Measurements from ENCODE around the gene SLC22A16. TPM values are rescaled to one million over a fixed set of nuclear protein-coding genes. Genes with fewer than 3 reads are reported as not detected.

SLC22A16 gene
- total RNA-seq, 1 donor from 2014 or later, result not detected

DNA sequence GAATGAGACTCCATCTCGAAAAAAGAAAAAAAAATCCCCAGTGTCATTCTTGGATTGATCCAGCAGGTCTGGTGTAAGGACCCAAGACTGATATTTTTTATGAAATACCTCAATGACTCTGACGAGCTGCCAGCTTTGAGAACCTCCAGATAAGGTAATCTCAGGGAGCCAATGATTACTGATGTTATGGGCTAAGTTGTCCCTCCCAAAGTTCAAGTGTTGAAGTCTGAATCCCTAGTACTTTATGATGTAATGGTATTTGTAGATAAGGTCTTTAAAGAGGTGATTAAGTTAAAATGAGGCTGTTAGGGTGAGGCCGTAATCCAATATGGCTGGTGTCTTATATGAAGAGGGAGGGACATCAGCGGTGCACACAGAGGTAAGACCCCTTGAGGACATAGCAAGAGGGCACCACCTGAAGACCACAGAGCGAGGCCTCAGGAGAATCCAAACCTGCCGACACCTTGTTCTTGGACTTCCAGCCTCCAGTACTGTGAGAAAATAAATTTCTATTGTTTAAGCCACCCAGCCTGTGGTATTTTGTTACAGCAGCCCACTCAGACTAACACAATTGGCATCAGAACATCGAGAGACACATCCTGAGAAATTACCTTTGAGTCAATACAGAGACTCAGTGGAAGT is 41.3 kb downstream of the SLC22A16 start:
- H3K4me3 ChIP-seq (ENCODE audit: low read depth, low read length), result no peak overlapping the region
- peaks cover 2% of the 10 kb centered on the region for H3K27me3 ChIP-seq (ENCODE audit: control insufficient read depth, insufficient read depth, low read length)
- no peak for FAIRE-seq
- TF ChIP-seq, protein P1, sequence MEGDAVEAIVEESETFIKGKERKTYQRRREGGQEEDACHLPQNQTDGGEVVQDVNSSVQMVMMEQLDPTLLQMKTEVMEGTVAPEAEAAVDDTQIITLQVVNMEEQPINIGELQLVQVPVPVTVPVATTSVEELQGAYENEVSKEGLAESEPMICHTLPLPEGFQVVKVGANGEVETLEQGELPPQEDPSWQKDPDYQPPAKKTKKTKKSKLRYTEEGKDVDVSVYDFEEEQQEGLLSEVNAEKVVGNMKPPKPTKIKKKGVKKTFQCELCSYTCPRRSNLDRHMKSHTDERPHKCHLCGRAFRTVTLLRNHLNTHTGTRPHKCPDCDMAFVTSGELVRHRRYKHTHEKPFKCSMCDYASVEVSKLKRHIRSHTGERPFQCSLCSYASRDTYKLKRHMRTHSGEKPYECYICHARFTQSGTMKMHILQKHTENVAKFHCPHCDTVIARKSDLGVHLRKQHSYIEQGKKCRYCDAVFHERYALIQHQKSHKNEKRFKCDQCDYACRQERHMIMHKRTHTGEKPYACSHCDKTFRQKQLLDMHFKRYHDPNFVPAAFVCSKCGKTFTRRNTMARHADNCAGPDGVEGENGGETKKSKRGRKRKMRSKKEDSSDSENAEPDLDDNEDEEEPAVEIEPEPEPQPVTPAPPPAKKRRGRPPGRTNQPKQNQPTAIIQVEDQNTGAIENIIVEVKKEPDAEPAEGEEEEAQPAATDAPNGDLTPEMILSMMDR (IDR thresholded peaks at IDR 0.05; ENCODE audit: insufficient read depth, low read length, severe bottlenecking), result no peak
- no peaks in the 10 kb centered on the region for H3K36me3 ChIP-seq (ENCODE audit: control insufficient read depth, insufficient read depth, low read length)
- no peak for DNase-seq (ENCODE audit: low read depth)

DNA sequence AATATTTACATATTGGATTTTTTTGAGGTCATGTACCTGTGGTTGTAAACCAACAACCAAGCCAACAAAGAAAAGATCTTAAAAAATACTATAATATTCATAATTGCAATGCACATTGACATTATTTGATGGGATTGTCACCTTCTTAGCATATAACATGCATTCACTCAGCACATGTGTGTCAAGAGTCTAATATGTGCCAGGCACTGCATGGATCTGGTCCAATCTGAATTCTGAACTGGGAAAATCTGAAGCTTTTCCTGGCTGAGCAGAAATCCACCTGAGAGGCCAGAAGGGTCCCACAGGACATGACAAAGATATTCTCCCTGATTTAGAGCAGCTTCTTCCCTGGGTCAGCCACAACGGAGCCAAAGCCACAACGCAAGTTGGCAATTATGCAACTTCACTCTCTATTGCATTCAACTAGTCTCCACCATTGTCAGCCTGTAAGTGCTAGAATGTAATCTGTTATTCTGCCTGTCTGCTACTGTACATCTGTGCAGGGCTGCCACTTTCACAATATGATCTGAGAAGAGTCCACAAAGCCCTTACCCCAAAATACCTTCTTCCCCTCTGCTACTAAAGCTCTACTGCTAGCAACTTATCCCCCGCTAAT is 44.0 kb downstream of the SLC22A16 start:
- peaks cover 2% of the 10 kb centered on the region for H3K27me3 ChIP-seq (ENCODE audit: control insufficient read depth, insufficient read depth, low read length)
- H3K36me3 ChIP-seq (ENCODE audit: control insufficient read depth, insufficient read depth, low read length), result no peaks in the 10 kb centered on the region
- no peak for DNase-seq (ENCODE audit: low read depth)
- H3K4me3 ChIP-seq (ENCODE audit: low read depth, low read length), result no peak overlapping the region
- FAIRE-seq, result no peak
- TF ChIP-seq, protein P1 (IDR thresholded peaks at IDR 0.05; ENCODE audit: insufficient read depth, low read length, severe bottlenecking), result no peak

DNA sequence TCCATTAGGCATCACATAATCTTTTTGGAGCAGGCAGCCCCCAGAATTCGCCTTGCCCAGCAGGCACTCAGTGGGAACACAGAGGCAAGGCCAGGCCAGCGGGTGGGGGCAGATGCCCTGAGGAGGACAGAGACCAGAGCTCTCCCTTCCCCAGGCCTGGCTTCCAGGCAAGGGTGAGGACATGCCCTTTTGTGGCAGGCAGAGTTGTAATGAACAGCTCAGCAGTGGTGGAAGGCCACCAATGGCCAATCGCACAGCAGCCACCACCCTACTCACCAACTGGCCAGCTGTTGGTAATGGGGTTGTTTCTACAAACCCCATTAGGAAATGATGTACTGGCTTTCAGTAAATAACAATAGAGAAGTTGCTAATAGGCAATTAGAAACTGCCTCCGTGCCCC is 45.7 kb downstream of the SLC22A16 start:
- peaks cover 2% of the 10 kb centered on the region for H3K27me3 ChIP-seq (ENCODE audit: control insufficient read depth, insufficient read depth, low read length)
- H3K36me3 ChIP-seq (ENCODE audit: control insufficient read depth, insufficient read depth, low read length), result no peaks in the 10 kb centered on the region
- DNase-seq (ENCODE audit: low read depth) (no peak), FAIRE-seq (no peak)
- H3K4me3 ChIP-seq (ENCODE audit: low read depth, low read length), result no peak overlapping the region
- TF ChIP-seq, protein P1 (IDR thresholded peaks at IDR 0.05; ENCODE audit: insufficient read depth, low read length, severe bottlenecking), result no peak

DNA sequence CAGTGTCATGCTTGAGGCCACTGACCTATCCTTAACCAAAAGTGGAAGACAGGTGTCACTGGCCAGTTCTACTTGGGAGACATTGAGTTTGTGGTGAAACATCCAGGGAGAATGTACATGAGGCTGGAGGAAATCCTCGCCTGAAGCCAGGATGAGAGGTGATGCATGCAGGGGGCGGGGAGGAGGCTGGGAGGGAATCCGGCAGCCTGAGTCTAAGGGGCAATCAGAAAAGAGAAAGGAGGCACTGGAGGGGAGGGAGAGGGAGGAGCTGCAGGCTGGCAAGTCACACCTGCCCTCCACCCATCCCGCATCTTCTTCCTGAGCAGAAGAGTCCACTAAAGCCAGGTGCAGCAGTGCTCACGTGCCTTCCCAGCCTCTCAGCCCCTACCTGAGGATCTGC is 46.2 kb downstream of the SLC22A16 start:
- TF ChIP-seq, protein P1 (IDR thresholded peaks at IDR 0.05; ENCODE audit: insufficient read depth, low read length, severe bottlenecking), result no peak
- peaks cover 2% of the 10 kb centered on the region for H3K27me3 ChIP-seq (ENCODE audit: control insufficient read depth, insufficient read depth, low read length)
- no peaks in the 10 kb centered on the region for H3K36me3 ChIP-seq (ENCODE audit: control insufficient read depth, insufficient read depth, low read length)
- no peak overlapping the region for H3K4me3 ChIP-seq (ENCODE audit: low read depth, low read length)
- no peak for DNase-seq (ENCODE audit: low read depth)
- no peak for FAIRE-seq

DNA sequence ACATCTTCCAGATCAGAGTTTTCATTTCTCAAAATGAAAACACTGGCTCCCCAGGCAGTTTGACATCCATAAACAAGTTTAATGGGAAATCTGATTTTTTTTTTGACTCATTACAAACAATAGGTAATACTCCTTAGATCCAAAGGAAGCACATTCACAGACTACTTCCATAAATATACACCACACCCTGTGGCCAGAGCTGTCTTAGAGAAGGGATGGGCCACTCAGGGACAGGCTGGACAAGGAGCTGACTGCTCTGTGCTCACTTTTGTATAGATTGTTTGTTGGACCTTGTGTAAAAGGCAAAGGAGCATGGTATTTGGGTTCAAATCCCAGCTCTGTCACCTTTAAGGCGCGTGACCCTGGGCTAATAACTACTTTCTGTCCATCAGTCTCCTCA is 48.3 kb downstream of the SLC22A16 start:
- peaks cover 2% of the 10 kb centered on the region for H3K27me3 ChIP-seq (ENCODE audit: control insufficient read depth, insufficient read depth, low read length)
- TF ChIP-seq, protein P1 (IDR thresholded peaks at IDR 0.05; ENCODE audit: insufficient read depth, low read length, severe bottlenecking), result no peak

More for the DNA sequence above, 48.3 kb downstream of the SLC22A16 start:
- DNase-seq (ENCODE audit: low read depth), result no peak
- H3K4me3 ChIP-seq (ENCODE audit: low read depth, low read length), result no peak overlapping the region
- no peak for FAIRE-seq
- no peaks in the 10 kb centered on the region for H3K36me3 ChIP-seq (ENCODE audit: control insufficient read depth, insufficient read depth, low read length)
